ENCODE data around the gene ABHD14A. TPM values are rescaled to one million over a fixed set of nuclear protein-coding genes. Genes with fewer than 3 reads are reported as not detected.
A peak's percentile ranks its signal among the peaks of the same experiment; 100 is the strongest.

The ABHD14A gene
- total and polyA plus RNA-seq, 2 of the 4 experiments (the other 2 are of a cell fraction), result 3.4 to 10.0 TPM

DNA sequence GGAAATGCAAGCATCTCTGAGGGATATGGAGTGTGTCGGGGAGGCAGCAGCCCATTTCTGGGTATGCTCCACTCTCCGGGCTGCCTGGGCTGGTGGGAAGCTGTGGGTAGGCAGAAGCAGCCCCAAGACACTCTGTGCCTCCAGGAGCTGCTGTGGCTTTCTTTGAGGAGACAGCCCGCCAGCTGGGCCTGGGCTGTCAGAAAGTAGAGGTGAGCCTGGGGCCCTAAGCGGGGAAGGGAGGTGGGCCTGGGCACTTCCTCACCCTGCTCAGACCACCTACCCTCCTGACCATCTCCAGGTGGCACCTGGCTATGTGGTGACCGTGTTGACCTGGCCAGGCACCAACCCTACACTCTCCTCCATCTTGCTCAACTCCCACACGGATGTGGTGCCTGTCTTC lies 10.2 kb downstream of the ABHD14A start:
- Histone ChIP-seq H3K27me3 (ENCODE audit: control insufficient read depth, insufficient read depth, low read length) (no peaks in the 10 kb centered on the region), H2AFZ (replicated peaks; ENCODE audit: low read length, poor library complexity) (no peak overlapping the region), H3K9me3 (ENCODE audit: control insufficient read depth, insufficient read depth, low read length) (no peaks in the 10 kb centered on the region), H3K4ac (ENCODE audit: low read depth, low read length) (no peak overlapping the region), H2BK5ac (ENCODE audit: low read depth, low read length, poor library complexity, severe bottlenecking) (no peak overlapping the region), H3K4me2 (ENCODE audit: low read depth, low read length) (no peak overlapping the region), H3K4me3 (ENCODE audit: insufficient read depth, low read depth, low read length) (no peak overlapping the region), H2AK5ac (ENCODE audit: low read depth, low read length) (0 out of 2 replicates have a peak overlapping the region, but pooled peaks have one; percentile 33), H4K8ac (ENCODE audit: low read depth in 2 of 2, low read length in 2 of 2) (no peak overlapping the region), H3K4me1 (ENCODE audit: control insufficient read depth, insufficient read depth, low read length) (peaks cover 17% of the 10 kb centered on the region), H2BK120ac (ENCODE audit: low read depth, low read length) (no peak overlapping the region), H3K79me1 (ENCODE audit: low read depth in 1 of 2, low read length in 2 of 2) (peaks cover 5 to 56% of the 10 kb centered on the region in 2 experiments; a peak in 3 of 4 replicates), H3K36me3 (ENCODE audit: control insufficient read depth, insufficient read depth, low read length) (peaks cover 2% of the 10 kb centered on the region; the same call in 1 of the 2 replicates), H4K91ac (ENCODE audit: insufficient read depth, low read depth, low read length) (no peak overlapping the region), H3K27ac (ENCODE audit: insufficient read depth, low read length) (no peak overlapping the region), H2BK15ac (ENCODE audit: low read depth, low read length) (no peak overlapping the region), H4K5ac (ENCODE audit: low read depth, low read length) (no peak overlapping the region), H3K9me1 (ENCODE audit: insufficient read depth, low read length) (peaks cover 10% of the 10 kb centered on the region), H3K56ac (ENCODE audit: extremely low read depth, insufficient read depth, low read length) (no peak overlapping the region), H2AK9ac (replicated peaks; ENCODE audit: low read depth, low read length, poor library complexity) (peak overlapping the region; percentile 66), H3K23ac (ENCODE audit: low read depth, low read length) (no peak overlapping the region), H2BK20ac (ENCODE audit: low read depth, low read length) (no peak overlapping the region), H3K14ac (replicated peaks; ENCODE audit: low read depth, low read length) (no peak overlapping the region), H3K18ac (ENCODE audit: low read depth, low read length) (no peak overlapping the region), H3K9ac (ENCODE audit: low read depth, low read length) (no peak overlapping the region), H4K20me1 (ENCODE audit: insufficient read depth, low read length) (peaks cover 4% of the 10 kb centered on the region)
- WGBS, 2 experiments (ENCODE audit: extremely low coverage in 2 of 2, insufficient read length in 1 of 2), result no CpG with 5 or more reads among the region's 6 CpGs
- CTCF ChIA-PET, result no interaction called here
- POLR2A ChIA-PET (ENCODE audit: unreplicated experiment), result no interaction called here
- intact Hi-C loops (cut with micrococcal nuclease), result no loop called here
- dilution Hi-C loops (cut with HindIII; ENCODE audit: low sequenced_read_pairs, unreplicated experiment), result no loop called here
- no TSS peak for BruUV-seq (replicated peaks)
- no peak for TF ChIP-seq CEBPB (IDR thresholded peaks at IDR 0.05; ENCODE audit: low read depth, low read length)
- no peak for TF ChIP-seq RCOR1 (IDR thresholded peaks at IDR 0.05; ENCODE audit: insufficient replicate concordance, low read length)
- no peak for TF ChIP-seq MXI1 (IDR thresholded peaks at IDR 0.05; ENCODE audit: borderline replicate concordance, low read depth, low read length)
- TF ChIP-seq, protein P1, sequence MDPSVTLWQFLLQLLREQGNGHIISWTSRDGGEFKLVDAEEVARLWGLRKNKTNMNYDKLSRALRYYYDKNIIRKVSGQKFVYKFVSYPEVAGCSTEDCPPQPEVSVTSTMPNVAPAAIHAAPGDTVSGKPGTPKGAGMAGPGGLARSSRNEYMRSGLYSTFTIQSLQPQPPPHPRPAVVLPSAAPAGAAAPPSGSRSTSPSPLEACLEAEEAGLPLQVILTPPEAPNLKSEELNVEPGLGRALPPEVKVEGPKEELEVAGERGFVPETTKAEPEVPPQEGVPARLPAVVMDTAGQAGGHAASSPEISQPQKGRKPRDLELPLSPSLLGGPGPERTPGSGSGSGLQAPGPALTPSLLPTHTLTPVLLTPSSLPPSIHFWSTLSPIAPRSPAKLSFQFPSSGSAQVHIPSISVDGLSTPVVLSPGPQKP (IDR thresholded peaks at IDR 0.05; ENCODE audit: borderline replicate concordance, low read depth, low read length), result no peak
- TF ChIP-seq, protein P2, sequence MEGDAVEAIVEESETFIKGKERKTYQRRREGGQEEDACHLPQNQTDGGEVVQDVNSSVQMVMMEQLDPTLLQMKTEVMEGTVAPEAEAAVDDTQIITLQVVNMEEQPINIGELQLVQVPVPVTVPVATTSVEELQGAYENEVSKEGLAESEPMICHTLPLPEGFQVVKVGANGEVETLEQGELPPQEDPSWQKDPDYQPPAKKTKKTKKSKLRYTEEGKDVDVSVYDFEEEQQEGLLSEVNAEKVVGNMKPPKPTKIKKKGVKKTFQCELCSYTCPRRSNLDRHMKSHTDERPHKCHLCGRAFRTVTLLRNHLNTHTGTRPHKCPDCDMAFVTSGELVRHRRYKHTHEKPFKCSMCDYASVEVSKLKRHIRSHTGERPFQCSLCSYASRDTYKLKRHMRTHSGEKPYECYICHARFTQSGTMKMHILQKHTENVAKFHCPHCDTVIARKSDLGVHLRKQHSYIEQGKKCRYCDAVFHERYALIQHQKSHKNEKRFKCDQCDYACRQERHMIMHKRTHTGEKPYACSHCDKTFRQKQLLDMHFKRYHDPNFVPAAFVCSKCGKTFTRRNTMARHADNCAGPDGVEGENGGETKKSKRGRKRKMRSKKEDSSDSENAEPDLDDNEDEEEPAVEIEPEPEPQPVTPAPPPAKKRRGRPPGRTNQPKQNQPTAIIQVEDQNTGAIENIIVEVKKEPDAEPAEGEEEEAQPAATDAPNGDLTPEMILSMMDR (conservative IDR thresholded peaks at IDR 0.05; ENCODE audit: low read depth, low read length), result no peak
- TF ChIP-seq, protein P3, sequence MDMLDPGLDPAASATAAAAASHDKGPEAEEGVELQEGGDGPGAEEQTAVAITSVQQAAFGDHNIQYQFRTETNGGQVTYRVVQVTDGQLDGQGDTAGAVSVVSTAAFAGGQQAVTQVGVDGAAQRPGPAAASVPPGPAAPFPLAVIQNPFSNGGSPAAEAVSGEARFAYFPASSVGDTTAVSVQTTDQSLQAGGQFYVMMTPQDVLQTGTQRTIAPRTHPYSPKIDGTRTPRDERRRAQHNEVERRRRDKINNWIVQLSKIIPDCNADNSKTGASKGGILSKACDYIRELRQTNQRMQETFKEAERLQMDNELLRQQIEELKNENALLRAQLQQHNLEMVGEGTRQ (IDR thresholded peaks at IDR 0.05; ENCODE audit: low read depth, low read length), result no peak
- no peak for TF ChIP-seq RFX5 (IDR thresholded peaks at IDR 0.05; ENCODE audit: low read depth, low read length)
- DNase-seq (no peak), ATAC-seq (ENCODE audit: low read depth) (no peak)
- in situ Hi-C loops (cut with MboI; ENCODE audit: low sequenced_read_pairs), result no loop called here
